K562 (cell line): ENCODE measurements around the gene CIAPIN1. TPM values are rescaled to one million over a fixed set of nuclear protein-coding genes. Genes with fewer than 3 reads are reported as not detected.
A peak's percentile ranks its signal among the peaks of the same experiment; 100 is the strongest.

Experiments
- DNMT1 ChIP-seq: fragments of 450-650 bp; IDR thresholded peaks from 2 replicates; pipeline ENCODE4 v1.6.1; 2016; ENCODE audit warnings: antibody characterized with exemption, mild to moderate bottlenecking
- ERF ChIP-seq: fragments of 450-650 bp; formaldehyde crosslinking; IDR thresholded peaks from 2 replicates; pipeline ENCODE4 v1.4.0; 2020; ENCODE audit warnings: mild to moderate bottlenecking, mixed read lengths
- GATAD2B ChIP-seq: fragments of 450-650 bp; IDR thresholded peaks from 2 replicates; pipeline ENCODE4 v1.6.1; 2017; ENCODE audit warnings: mild to moderate bottlenecking, borderline replicate concordance
- IRF1 ChIP-seq: sonication (generic); formaldehyde crosslinking; IDR thresholded peaks from 2 replicates; pipeline ENCODE4 v1.8.0; 2022; ENCODE audit warnings: missing genetic modification reagents, mild to moderate bottlenecking, borderline replicate concordance
- LEF1 ChIP-seq: fragments of 450-650 bp; IDR thresholded peaks from 2 replicates; pipeline ENCODE4 v1.6.1; 2016; ENCODE audit warnings: mild to moderate bottlenecking
- NKRF ChIP-seq: fragments of 450-650 bp; IDR thresholded peaks from 2 replicates; pipeline ENCODE4 v1.6.1; 2016; ENCODE audit warnings: borderline replicate concordance
- NONO ChIP-seq, 2 experiments: fragments of 200-400 bp in 1 of 2; fragments of 450-650 bp in 1 of 2; formaldehyde crosslinking in 1 of 2; IDR thresholded peaks; 2 replicates each; pipeline ENCODE4 v1.6.1; 2017; ENCODE audit warnings: low read depth in 2 of 2, mild to moderate bottlenecking in 2 of 2, moderate library complexity in 2 of 2, low read length in 1 of 2
- PCBP1 ChIP-seq: fragments of 200-400 bp; formaldehyde crosslinking; IDR thresholded peaks from 2 replicates; pipeline ENCODE4 v1.6.1; 2018; ENCODE audit warnings: mild to moderate bottlenecking, low read depth, low read length; ENCODE audit not compliant: poor library complexity, severe bottlenecking
- SMAD4 ChIP-seq: fragments of 250-450 bp; sonication (Bioruptor Pico); conservative IDR thresholded peaks from 2 replicates; pipeline ENCODE4 v1.8.0; 2021; ENCODE audit warnings: inconsistent platforms, mild to moderate bottlenecking, moderate library complexity
- TCF7 ChIP-seq: sonication (generic); IDR thresholded peaks from 2 replicates; pipeline ENCODE4 v1.6.1; 2016; ENCODE audit warnings: antibody characterized with exemption, borderline replicate concordance
- ZBTB40 ChIP-seq, 2 experiments: fragments of 450-650 bp in 1 of 2; sonication (generic) in 1 of 2; formaldehyde crosslinking in 1 of 2; IDR thresholded peaks; 2 replicates each; pipeline versions ENCODE4 v1.7.1 to v1.9.0; 2016 to 2022; ENCODE audit warnings: inconsistent platforms in 1 of 2, mild to moderate bottlenecking in 1 of 2, missing genetic modification reagents in 1 of 2
- polyA plus RNA-seq, 8 experiments: library from polyadenylated mRNA; depleted of rRNA in 4 of 8; stranded (reverse) in 5 of 8; unstranded in 3 of 8; fragments of >200 nt; fragmentation: Nextera tagmentation in 2 of 8; fragmentation: Illumina TruSeq in 1 of 8; extraction: Ambion mirVana in 2 of 8; extraction: Trizol in 1 of 8; gene quantifications; 2 replicates each; pipeline versions ENCODE4 v1.2.1 to v1.2.3, GENCODE V29; 2011 to 2014; ENCODE audit warnings: inconsistent platforms in 1 of 8, missing spikeins in 1 of 8
- total RNA-seq, 7 experiments: library from RNA; depleted of rRNA in 6 of 7; stranded (reverse); fragments of >200 nt in 6 of 7; fragmentation: Illumina TruSeq in 2 of 7; extraction: Trizol in 2 of 7; gene quantifications; 2 replicates each; pipeline versions ENCODE4 v1.2.1 to v1.2.3, GENCODE V29; 2011 to 2021; ENCODE audit warnings: low replicate concordance in 1 of 7

CIAPIN1 gene
- total and polyA plus RNA-seq, 9 of the 15 experiments (the other 6 are each of a cell fraction or from before 2014, with no cell fraction given): 71.8 to 263 (median 95.7) TPM

- TF ChIP-seq PCBP1 (peak; percentile 20), IRF1 (CRISPR knock-in tag) (no peak), TCF7 (no peak), NONO (IDR thresholded peaks at IDR 0.05; ENCODE audit: low read depth in 2 of 2, low read length in 1 of 2) (peak in 1 of 2 experiments; percentile 84; a peak in 1 of 4 replicates), DNMT1 (no peak), NKRF (no peak), ZBTB40 (IDR thresholded peaks at IDR 0.05) (0 out of 2 replicates have a peak, but pooled peaks have one; percentile 55), ZBTB40 (CRISPR knock-in tag; IDR thresholded peaks at IDR 0.05) (no peak), GATAD2B (peak; percentile 91), LEF1 (no peak), SMAD4 (peak; percentile 92), ERF (CRISPR knock-in tag) (0 out of 2 replicates have a peak, but pooled peaks have one; percentile 28)
Observed at GRCh38 chr16:57485916-57486857, 39.0 kb upstream of the CIAPIN1 start, which contains the start of gene DOK4 (continued).
